Measurements from ENCODE around the gene FNBP1L.
A peak's percentile ranks its signal among the peaks of the same experiment; 100 is the strongest.

Gene FNBP1L

DNA sequence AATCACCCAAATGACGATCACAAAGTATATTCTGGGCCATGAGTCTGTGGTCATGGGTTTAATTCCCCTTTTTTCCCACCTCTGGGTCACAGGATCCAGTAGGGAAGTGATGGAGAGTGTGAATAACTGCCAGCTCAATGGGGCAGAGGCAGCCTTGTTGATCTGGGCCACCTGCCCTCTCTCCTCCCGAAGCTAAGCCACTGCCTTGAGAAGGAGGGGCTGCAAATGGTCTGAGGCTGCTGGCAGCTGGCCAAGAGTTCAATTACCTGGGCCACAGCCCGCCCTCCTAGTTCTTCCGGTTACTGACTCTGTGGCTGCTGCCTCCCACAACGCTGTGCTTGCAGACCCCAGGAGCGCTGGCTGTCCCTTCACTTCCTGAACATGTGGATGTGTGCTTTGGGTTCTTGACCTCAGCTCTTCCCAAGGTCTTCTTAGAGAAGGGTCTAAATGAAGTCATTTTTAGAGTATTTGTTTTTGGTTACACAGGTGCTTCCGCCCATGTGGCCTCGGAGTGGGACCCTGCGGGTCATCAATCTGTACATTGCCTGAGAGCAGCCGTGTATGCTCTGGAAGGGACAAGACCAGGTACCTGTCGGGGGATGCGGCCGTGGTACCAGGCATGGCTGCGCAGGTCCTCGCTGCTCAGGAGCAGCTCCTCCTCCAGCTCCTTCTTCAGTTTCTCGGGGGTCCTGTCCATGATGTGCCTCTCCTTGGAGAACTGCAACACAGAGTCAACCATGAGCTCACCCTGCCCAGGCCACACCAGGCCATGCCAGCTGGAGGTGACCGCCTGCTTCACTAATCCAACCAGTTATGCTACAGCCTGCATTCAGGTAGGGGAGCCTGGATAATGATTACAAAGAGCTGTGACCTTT, 144.0 kb downstream of the FNBP1L start (continued):
- TF ChIP-seq, protein P1, sequence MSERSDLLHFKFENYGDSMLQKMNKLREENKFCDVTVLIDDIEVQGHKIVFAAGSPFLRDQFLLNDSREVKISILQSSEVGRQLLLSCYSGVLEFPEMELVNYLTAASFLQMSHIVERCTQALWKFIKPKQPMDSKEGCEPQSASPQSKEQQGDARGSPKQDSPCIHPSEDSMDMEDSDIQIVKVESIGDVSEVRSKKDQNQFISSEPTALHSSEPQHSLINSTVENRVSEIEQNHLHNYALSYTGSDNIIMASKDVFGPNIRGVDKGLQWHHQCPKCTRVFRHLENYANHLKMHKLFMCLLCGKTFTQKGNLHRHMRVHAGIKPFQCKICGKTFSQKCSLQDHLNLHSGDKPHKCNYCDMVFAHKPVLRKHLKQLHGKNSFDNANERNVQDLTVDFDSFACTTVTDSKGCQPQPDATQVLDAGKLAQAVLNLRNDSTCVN (tag by site-specific recombination; optimal IDR thresholded peaks at IDR 0.05) = no peak
- TF ChIP-seq RBAK (tag by site-specific recombination; IDR thresholded peaks at IDR 0.05) (no peak), FEZF1 (tag by site-specific recombination; IDR thresholded peaks at IDR 0.05) (peak; percentile 53; the same call in 1 of the 2 replicates), ZNF658 (tag by site-specific recombination; IDR thresholded peaks at IDR 0.05) (no peak), ZNF785 (tag by site-specific recombination; IDR thresholded peaks at IDR 0.05) (no peak), SCRT2 (tag by site-specific recombination; IDR thresholded peaks at IDR 0.05) (no peak), ZNF629 (tag by site-specific recombination; IDR thresholded peaks at IDR 0.05) (no peak), ZNF544 (tag by site-specific recombination; IDR thresholded peaks at IDR 0.05) (peak; percentile 88), ZNF626 (tag by site-specific recombination; IDR thresholded peaks at IDR 0.05) (no peak), ZNF404 (tag by site-specific recombination; IDR thresholded peaks at IDR 0.05) (no peak), ZNF157 (tag by site-specific recombination; IDR thresholded peaks at IDR 0.05) (no peak), ZNF830 (tag by site-specific recombination; IDR thresholded peaks at IDR 0.05; ENCODE audit: low read depth) (no peak), ZNF302 (tag by site-specific recombination; IDR thresholded peaks at IDR 0.05; ENCODE audit: low read depth) (no peak), ZNF266 (tag by site-specific recombination; IDR thresholded peaks at IDR 0.05; ENCODE audit: low read depth) (no peak), ZEB2 (tag by site-specific recombination; IDR thresholded peaks at IDR 0.05) (no peak), SCRT1 (tag by site-specific recombination; IDR thresholded peaks at IDR 0.05; ENCODE audit: borderline replicate concordance) (no peak), ZNF223 (tag by site-specific recombination; IDR thresholded peaks at IDR 0.05) (no peak), ZNF521 (tag by site-specific recombination; IDR thresholded peaks at IDR 0.05) (no peak), KLF1 (tag by site-specific recombination; IDR thresholded peaks at IDR 0.05) (peak; percentile 47), GLIS1 (tag by site-specific recombination; IDR thresholded peaks at IDR 0.05) (peak; percentile 70)
- TF ChIP-seq, protein P2, sequence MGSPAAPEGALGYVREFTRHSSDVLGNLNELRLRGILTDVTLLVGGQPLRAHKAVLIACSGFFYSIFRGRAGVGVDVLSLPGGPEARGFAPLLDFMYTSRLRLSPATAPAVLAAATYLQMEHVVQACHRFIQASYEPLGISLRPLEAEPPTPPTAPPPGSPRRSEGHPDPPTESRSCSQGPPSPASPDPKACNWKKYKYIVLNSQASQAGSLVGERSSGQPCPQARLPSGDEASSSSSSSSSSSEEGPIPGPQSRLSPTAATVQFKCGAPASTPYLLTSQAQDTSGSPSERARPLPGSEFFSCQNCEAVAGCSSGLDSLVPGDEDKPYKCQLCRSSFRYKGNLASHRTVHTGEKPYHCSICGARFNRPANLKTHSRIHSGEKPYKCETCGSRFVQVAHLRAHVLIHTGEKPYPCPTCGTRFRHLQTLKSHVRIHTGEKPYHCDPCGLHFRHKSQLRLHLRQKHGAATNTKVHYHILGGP (tag by site-specific recombination; IDR thresholded peaks at IDR 0.05) = no peak
- TF ChIP-seq, protein P3, sequence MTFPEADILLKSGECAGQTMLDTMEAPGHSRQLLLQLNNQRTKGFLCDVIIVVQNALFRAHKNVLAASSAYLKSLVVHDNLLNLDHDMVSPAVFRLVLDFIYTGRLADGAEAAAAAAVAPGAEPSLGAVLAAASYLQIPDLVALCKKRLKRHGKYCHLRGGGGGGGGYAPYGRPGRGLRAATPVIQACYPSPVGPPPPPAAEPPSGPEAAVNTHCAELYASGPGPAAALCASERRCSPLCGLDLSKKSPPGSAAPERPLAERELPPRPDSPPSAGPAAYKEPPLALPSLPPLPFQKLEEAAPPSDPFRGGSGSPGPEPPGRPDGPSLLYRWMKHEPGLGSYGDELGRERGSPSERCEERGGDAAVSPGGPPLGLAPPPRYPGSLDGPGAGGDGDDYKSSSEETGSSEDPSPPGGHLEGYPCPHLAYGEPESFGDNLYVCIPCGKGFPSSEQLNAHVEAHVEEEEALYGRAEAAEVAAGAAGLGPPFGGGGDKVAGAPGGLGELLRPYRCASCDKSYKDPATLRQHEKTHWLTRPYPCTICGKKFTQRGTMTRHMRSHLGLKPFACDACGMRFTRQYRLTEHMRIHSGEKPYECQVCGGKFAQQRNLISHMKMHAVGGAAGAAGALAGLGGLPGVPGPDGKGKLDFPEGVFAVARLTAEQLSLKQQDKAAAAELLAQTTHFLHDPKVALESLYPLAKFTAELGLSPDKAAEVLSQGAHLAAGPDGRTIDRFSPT (tag by site-specific recombination; IDR thresholded peaks at IDR 0.05) = no peak
- TF ChIP-seq, protein P4, sequence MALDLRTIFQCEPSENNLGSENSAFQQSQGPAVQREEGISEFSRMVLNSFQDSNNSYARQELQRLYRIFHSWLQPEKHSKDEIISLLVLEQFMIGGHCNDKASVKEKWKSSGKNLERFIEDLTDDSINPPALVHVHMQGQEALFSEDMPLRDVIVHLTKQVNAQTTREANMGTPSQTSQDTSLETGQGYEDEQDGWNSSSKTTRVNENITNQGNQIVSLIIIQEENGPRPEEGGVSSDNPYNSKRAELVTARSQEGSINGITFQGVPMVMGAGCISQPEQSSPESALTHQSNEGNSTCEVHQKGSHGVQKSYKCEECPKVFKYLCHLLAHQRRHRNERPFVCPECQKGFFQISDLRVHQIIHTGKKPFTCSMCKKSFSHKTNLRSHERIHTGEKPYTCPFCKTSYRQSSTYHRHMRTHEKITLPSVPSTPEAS (tag by site-specific recombination; IDR thresholded peaks at IDR 0.05) = no peak
- TF ChIP-seq, protein P5, sequence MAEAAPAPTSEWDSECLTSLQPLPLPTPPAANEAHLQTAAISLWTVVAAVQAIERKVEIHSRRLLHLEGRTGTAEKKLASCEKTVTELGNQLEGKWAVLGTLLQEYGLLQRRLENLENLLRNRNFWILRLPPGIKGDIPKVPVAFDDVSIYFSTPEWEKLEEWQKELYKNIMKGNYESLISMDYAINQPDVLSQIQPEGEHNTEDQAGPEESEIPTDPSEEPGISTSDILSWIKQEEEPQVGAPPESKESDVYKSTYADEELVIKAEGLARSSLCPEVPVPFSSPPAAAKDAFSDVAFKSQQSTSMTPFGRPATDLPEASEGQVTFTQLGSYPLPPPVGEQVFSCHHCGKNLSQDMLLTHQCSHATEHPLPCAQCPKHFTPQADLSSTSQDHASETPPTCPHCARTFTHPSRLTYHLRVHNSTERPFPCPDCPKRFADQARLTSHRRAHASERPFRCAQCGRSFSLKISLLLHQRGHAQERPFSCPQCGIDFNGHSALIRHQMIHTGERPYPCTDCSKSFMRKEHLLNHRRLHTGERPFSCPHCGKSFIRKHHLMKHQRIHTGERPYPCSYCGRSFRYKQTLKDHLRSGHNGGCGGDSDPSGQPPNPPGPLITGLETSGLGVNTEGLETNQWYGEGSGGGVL (tag by site-specific recombination; IDR thresholded peaks at IDR 0.05) = no peak
- TF ChIP-seq, protein P6, sequence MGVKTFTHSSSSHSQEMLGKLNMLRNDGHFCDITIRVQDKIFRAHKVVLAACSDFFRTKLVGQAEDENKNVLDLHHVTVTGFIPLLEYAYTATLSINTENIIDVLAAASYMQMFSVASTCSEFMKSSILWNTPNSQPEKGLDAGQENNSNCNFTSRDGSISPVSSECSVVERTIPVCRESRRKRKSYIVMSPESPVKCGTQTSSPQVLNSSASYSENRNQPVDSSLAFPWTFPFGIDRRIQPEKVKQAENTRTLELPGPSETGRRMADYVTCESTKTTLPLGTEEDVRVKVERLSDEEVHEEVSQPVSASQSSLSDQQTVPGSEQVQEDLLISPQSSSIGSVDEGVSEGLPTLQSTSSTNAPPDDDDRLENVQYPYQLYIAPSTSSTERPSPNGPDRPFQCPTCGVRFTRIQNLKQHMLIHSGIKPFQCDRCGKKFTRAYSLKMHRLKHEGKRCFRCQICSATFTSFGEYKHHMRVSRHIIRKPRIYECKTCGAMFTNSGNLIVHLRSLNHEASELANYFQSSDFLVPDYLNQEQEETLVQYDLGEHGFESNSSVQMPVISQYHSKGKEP (tag by site-specific recombination; IDR thresholded peaks at IDR 0.05) = peak; percentile 69; the same call in 1 of the 2 replicates
- TF ChIP-seq, protein P7, sequence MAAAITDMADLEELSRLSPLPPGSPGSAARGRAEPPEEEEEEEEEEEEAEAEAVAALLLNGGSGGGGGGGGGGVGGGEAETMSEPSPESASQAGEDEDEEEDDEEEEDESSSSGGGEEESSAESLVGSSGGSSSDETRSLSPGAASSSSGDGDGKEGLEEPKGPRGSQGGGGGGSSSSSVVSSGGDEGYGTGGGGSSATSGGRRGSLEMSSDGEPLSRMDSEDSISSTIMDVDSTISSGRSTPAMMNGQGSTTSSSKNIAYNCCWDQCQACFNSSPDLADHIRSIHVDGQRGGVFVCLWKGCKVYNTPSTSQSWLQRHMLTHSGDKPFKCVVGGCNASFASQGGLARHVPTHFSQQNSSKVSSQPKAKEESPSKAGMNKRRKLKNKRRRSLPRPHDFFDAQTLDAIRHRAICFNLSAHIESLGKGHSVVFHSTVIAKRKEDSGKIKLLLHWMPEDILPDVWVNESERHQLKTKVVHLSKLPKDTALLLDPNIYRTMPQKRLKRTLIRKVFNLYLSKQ (tag by site-specific recombination; IDR thresholded peaks at IDR 0.05; ENCODE audit: borderline replicate concordance) = no peak
- TF ChIP-seq, protein P8, sequence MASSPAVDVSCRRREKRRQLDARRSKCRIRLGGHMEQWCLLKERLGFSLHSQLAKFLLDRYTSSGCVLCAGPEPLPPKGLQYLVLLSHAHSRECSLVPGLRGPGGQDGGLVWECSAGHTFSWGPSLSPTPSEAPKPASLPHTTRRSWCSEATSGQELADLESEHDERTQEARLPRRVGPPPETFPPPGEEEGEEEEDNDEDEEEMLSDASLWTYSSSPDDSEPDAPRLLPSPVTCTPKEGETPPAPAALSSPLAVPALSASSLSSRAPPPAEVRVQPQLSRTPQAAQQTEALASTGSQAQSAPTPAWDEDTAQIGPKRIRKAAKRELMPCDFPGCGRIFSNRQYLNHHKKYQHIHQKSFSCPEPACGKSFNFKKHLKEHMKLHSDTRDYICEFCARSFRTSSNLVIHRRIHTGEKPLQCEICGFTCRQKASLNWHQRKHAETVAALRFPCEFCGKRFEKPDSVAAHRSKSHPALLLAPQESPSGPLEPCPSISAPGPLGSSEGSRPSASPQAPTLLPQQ (tag by site-specific recombination; IDR thresholded peaks at IDR 0.05) = no peak
